HG03432 (cell line): ENCODE results near the gene TBCE.
"Not testable (repeated sequence)": the region's sequence is repeated elsewhere in the genome, so short reads cannot be mapped to it uniquely, and the experiment has no call there.

Experiments used
- ATAC-seq: cut with Tn5 transposase; IDR thresholded peaks from one replicate; pipeline ENCODE4 v1.9.1; 2021; ENCODE audit warnings: mild to moderate bottlenecking, moderate library complexity; ENCODE audit not compliant: unreplicated experiment

Gene TBCE

DNA sequence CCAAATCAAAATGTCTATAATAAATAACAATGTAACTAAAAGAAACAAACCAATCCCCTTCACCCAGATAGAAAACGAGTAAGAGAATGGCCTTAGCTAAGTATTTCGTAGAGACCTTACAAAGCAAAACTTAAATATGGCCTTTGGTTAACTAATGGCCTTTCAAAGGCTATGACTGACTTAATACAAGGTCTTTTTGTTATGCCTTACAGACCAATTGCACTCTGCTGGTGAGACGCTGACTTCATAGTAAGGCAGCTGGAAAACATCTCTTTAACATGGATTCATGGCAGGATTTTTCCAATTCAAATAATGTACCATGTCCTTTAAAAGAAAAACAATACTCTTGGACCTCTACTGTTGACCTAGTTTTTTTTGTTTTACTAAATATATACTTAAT, 15.8 kb upstream of the TBCE start:
- ATAC-seq = no peak

DNA sequence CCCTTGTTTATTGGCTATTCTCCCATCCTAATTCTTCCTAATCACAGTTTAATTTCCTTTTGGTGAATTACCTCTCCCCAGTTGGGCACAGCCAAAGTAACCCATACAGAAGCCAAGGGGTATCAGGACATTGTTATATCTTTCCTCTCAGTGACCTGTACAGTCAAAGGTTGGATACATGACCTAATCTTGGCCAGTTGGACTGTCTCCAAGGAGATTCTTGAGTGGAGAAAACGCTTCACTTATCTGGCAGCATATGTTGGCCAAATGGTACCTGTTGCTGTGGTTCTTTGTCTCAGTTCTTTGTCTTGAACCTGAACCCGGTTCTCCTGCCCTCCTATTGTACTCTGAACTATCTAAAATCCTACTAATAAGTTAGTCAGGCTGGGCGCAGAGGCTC, 15.3 kb upstream of the TBCE start:
- no peak for ATAC-seq

DNA sequence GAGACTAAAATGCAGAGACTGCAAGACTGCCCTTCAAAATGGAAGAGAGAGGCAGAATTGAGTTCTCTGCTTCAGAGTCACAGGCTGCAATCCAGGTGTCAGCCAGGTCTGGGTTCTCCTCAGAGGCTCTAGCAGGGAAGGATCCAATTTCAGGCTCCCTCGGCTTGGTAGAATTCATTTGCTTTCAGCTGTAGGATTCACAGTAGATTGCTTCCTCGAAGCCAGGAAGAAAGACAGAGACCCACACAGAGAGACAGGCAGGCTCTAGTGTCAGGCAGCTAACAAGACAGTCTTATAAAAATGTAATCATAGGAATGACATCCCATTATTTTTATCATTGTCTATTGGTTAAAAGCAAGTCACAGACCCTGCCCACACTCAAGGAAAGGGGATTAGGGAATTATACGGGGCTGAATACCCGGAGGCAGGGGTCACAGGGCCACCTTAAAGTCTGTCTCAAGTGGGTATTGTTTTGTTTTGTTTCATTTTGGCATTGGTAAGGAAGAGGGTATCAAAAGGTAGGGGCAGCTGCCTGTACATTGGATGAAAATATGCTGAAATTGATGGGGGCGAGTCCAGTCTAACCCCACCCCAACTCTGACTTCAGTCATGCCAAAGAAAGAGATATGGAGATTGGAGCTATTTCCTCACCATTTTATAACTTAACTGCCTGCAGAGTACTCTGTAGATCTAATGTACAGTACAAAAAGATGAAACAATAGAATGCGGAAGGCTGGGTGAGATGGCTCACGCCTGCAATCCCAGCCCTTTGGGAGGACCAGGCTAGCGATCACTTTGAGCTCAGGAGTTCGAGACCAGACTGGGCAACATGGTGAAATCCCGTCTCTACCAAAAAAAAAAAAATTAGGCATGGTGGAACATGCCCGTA, 9.5 kb upstream of the TBCE start:
- ATAC-seq = no peak

DNA sequence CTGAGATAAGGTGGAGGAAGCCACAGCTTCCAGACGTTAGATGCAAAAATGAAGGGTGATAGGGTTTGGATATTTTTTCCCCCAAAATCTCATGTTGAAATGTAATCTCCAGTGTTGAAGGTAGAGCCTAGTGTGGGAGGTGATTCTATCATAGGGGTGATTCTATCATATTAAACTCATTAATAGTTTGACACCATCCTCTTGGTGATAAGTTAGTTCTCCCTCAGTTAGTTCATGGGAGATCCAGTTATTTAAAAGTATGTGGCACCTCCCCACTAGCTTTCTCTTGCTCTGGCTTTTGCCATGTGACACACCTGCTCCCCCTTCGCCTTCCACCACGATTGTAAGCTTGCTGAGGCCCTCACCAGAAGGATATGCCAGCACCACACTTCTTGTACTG, 8.3 kb upstream of the TBCE start:
- no peak for ATAC-seq

DNA sequence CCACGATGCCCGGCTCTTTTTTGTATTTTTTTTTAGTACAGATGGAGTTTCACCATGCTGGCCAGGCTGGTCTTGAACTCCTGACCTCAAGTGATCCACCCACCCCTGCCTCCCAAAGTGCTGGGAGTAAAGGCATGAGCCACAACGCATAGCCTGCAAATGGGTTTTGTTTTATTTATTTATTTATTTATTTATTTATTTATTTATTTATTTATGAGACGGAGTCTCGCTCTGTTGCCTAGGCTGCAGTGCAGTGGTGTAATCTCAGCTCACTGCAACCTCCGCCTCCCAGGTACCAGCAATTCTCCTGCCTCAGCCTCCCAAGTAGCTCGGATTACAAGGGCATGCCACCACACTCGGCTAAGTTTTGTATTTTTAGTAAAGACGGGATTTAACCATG, 3.0 kb upstream of the TBCE start:
- ATAC-seq = not testable (repeated sequence)

DNA sequence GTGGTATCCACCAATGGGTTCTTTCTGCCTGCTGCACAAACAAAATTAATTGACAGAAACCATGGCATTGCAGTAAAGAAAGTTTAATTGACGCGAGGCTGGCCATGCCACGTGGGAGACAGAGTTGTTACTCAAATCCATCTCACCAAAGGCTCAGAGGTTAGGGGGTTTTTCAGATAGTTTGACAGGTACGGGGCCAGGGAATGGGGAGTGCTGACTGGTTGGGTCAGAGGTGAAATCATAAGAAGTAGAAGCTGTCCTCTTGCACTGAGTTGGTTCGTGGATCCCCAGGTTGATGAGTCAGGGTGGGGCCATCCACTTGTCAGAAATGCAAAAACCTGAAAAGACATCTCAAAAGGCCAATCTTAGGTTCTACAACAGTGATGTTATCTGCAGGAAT, 941 bp upstream of the TBCE start:
- no peak for ATAC-seq

DNA sequence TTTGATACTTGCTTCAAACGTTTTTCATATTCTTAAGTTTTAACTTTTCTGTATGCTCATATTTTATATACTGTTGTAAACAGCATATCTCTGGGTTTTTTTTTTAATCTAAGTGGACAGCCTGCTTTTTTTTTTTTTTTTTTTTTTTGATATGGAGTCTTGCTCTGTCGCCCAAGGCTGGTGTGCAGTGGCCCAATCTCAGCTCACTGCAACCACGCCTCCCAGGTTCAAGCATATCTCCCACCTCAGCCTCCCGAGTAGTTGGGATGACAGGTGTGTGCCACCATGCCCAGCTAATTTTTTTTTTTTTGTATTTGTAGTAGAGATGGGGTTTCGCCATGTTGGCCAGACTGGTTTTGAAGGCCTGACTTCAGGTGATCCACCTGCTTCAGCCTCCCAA, 1.2 kb downstream of the TBCE start:
- no peak for ATAC-seq

DNA sequence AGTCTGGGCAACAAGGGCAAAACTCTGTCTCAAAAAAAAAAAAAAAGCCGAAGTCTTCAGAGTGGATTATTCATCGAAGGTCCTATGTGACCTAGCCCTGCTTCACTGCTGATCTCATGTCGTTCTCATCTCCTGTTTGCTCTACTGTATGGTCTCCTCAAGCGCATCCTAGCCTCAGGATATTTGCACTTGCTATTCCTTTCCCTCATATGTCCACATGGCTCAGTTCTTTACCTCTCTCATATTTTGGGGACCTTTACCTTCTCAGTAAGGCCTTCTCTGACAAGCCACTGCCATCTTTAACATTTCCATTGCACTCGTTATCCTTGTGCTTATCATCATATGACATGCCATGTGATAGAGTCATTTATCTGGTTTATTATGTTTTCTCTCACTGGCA, 2.6 kb downstream of the TBCE start:
- ATAC-seq = no peak

DNA sequence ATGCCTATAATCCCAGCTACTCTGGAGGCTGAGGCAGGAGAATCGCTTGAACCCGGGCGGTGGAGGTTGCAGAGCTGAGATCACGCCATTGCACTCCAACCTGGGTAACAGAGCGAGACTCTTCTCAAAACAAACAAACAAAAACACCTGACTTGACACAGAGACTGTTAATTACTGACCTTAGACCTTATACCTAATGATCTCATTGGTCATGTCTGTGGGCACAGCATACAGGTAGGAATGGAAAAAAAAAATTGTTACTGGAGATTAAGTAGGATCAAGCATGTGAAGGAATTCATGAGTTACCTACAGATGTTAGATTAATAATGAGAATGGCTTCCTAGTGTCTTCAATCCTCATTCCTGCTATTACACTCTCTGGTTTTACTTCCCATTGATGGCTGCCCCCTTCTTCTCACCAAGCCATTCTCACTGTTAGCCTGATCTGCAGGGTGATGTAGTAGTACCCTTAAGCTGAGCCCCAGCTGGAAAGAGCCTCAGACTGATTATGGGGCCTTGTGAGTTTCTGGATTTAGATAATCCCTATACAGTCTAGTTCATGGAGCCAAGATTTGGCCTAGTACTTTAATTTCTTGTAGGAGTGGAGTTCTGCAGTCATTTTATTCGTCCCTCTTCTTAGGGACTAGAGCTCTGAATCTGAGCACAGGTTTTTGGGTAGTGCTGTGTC, 8.8 kb downstream of the TBCE start:
- no peak for ATAC-seq

DNA sequence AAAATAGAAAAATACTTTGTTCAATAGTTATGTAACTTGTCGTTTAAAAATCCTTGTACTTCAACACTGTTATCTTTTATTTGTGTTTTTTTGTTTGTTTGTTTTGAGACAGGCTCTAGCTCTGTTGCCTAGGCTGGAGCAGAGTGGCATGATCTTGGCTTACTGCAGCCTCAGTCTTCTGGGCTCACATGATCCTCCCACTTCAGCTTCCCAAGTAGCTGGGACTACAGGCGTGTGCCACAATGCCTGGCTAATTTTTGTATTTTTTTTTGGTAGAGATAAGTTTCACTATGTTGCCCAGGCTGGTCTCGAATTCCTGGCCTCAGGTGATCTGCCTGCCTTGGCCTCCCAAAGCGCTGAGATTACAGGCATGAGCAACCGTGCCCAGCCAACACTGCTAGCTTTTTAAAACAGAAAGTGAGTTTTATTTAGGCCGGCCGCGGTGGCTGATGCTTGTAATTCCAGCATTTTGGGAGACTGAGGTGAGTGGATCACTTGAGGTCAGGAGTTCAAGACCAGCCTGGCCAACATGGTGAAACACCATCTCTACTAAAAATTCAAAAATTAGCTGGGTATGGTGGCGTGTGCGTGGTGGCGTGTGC, 11.0 kb downstream of the TBCE start:
- not testable (repeated sequence) for ATAC-seq

DNA sequence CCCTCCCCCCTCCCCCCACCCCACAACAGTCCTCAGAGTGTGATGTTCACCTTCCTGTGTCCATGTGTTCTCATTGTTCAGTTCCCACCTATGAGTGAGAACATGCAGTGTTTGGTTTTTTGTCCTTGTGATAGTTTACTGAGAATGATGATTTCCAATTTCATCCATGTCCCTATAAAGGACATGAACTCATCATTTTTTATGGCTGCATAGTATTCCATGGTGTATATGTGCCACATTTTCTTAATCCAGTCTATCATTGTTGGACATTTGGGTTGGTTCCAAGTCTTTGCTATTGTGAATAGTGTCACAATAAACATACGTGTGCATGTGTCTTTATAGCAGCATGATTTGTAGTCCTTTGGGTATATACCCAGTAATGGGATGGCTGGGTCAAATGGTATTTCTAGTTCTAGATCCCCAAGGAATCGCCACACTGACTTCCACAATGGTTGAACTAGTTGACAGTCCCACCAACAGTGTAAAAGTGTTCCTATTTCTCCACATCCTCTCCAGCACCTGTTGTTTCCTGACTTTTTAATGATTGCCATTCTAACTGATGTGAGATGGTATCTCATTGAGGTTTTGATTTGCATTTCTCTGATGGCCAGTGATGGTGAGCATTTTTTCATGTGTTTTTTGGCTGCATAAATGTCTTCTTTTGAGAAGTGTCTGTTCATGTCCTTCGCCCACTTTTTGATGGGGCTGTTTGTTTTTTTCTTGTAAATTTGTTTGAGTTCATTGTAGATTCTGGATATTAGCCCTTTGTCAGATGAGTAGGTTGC, 14.9 kb downstream of the TBCE start:
- ATAC-seq = not testable (repeated sequence)

DNA sequence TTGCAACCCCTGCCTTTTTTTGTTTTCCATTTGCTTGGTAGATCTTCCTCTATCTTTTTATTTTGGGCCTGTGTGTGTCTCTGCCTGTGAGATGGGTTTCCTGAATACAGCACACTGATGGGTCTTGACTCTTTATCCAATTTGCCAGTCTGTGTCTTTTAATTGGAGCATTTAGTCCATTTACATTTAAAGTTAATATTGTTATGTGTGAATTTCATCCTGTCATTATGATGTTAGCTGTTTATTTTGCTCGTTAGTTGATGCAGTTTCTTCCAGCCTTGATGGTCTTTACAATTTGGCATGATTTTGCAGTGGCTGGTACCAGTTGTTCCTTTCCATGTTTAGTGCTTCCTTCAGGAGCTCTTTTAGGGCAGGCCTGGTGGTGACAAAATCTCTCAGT, 18.4 kb downstream of the TBCE start:
- not testable (repeated sequence) for ATAC-seq

DNA sequence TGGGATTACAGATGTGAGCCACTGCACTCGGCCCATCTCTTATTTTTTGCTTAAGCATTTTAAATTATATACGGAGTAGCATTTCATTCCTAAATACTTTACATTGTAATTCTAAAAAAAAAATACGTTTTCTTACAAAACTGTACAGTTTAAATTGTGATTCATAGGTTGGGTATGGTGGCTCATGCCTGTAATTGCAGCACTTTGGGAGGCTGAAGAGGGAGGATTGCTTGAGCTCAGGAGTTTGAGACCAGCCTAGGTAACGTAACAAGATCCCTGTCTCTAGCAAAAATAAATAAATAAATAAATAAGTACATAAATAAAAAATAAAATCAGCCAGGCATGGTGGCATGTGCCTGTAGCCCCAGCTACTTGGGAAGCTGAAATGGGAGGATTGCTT, 24.6 kb downstream of the TBCE start:
- ATAC-seq = no peak

DNA sequence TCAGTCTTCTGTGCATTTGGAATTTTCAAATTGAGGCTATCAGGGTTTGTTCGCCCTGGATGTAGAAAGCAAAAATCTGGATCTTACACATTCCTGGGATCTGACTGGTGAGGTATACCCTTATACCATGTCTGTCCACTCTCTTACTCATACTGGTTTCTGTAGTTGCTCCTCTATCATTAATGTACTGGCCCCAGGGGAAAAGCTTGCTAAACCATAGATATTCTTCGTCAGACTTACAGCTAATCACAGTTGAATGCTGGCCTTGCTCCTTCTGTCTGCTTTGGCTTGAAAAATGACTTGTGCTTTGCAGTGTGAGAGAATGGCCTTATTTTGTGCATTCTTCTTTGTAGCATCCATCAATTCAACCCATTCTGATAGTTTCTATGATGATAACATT, 30.5 kb downstream of the TBCE start:
- ATAC-seq = no peak

DNA sequence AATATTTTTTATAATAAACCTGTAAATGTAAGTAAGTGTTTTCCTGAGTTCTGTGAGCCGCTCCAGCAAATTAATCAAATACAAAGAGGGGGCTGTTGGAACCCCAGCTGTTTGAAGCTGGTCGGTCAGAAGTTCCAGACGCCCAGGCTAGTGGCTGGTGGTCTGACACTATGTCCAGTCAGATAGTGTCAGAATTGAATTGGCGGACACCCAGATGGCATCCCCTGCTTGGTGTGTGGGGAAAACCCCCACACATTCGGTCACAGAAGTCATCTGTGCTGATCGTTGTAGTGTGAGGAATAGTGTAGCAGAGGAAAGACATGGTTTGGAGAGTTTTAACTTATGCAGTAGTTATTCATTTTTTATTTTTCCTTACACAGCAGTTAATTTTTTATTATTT, 32.4 kb downstream of the TBCE start:
- ATAC-seq = no peak

DNA sequence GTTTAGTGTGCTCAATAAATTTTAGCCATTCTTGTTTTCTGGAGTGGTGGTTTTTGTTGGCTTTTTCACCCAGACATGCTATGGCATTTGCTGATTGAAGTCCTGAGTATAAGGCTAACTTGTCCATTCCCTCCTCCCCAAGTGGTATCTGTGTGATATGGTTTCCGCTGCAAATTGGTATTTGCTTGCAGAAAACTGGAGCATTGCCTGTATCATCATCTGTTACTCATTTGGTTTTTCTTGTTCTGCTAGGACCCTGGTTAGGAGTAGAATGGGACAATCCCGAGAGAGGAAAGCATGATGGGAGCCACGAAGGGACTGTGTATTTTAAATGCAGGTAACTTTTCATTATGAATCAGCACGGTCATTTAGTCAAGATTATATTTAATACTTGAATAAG, 34.0 kb downstream of the TBCE start:
- no peak for ATAC-seq

DNA sequence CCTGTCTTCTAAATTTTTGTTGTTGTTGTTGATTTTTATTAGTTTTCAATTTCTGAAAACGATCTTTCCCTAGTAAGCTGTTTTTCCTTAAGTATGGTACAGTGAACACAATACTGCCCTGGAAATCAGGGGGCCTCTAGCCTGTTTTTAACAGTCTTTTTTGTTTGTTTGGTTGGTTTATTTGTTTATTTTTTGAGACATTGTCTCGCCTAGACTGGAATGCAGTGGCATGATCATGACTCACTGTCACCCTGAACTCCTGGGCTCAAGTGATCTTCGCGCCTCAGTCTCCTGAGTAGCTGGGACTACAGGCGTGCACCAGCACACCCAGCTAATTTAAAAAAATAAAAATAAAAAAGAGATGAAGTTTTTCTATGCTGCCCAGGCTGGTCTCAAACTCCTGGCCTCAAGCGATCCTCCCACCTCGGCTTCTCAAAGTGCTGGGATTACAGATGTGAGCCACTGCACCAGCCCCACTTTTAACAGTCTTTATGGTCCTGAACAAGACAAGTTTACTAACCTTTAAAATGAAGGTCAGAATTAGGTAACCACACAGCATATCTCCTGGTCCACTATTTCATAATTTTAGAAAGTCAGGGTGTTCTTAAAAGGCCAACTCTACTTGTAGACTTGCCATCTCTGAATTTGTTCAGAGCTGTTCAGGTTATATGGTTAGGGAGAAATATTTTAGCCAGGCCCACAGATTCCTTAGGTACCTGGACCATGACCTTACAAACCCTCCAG, 35.4 kb downstream of the TBCE start:
- no peak for ATAC-seq

DNA sequence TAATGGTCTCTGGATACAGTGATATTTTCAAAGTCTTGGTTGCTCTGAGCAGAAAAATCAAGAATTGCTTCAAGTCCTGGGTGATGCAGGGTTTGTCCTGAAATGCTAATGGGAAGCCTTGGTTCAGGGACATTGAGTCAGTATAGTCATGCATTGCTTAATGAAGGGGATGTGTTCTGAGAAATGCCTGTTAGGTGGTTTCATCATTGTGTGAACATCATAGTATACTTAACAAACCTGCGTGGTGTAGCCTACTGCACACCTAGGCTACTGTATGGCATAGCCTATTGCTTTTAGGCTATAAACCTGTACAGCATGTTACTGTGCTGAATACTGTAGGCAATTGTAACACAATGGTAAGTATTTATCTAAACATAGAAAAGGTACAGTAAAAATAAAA, 36.4 kb downstream of the TBCE start:
- ATAC-seq = no peak

DNA sequence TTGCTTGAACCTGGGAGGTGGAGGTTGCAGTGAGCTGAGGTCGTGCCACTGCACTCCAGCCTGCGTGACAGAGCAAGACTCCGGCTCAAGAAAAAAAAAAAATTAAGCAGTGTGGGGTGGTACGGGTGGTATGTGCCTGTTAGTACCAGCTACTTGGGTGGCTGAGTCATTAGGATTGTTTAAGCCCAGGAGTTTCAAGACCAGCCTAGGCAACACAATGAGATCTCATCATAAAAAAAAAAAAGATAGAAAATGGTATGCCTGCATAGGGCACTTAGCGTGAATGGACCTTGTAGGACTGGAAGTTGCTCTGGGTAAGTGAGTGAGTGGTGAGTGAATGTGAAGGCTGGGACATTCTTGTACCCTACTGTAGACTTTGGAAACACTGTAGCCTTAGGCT, 37.0 kb downstream of the TBCE start:
- ATAC-seq = no peak

DNA sequence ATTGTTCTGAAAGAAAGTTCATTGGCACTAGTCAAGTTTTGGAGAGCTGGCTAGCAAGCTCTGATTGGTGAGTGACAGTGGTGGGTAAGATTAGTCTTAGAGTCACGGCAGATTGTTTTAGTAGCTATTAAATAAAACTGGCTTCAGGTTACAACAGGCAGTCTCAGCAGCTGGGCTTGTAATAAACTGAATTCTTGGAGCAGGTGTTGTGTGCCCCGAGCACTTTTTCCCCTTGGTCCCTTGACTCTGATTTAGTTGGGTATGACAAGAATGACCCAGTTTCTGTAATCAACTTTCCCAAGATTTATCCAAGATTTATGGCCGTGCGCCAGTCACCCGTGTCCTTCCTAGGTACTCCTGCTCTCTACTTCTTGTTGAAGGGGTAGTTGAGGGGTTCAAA, 40.2 kb downstream of the TBCE start:
- no peak for ATAC-seq
